HG03571 (cell line): Measurements from ENCODE around the gene KAT8.
"Not testable (repeated sequence)": the region's sequence is repeated elsewhere in the genome, so short reads cannot be mapped to it uniquely, and the experiment has no call there.

Source experiments
- ATAC-seq: cut with Tn5 transposase; IDR thresholded peaks from one replicate; pipeline ENCODE4 v1.9.1; 2021; ENCODE audit not compliant: unreplicated experiment

Gene KAT8

GRCh38 chr16:31083556-31083955, 33.9 kb upstream of the KAT8 start:
- ATAC-seq = no peak

- ATAC-seq = no peak
Measured at GRCh38 chr16:31083981-31084380, 33.5 kb upstream of the KAT8 start.

GRCh38 chr16:31084584-31085302, 32.7 kb upstream of the KAT8 start:
- no peak for ATAC-seq

GRCh38 chr16:31085411-31085810, 32.1 kb upstream of the KAT8 start:
- ATAC-seq = no peak

- no peak for ATAC-seq
Measured at GRCh38 chr16:31085873-31086628, 31.4 kb upstream of the KAT8 start.

- no peak for ATAC-seq
Measured at GRCh38 chr16:31086629-31086906, 30.9 kb upstream of the KAT8 start.

- no peak for ATAC-seq
Measured at GRCh38 chr16:31087481-31087880, 30.0 kb upstream of the KAT8 start.

GRCh38 chr16:31087971-31088370, 29.5 kb upstream of the KAT8 start:
- no peak for ATAC-seq

- ATAC-seq = no peak
Measured at GRCh38 chr16:31088459-31089183, 28.8 kb upstream of the KAT8 start, which contains the start of gene PRSS53. PRSS53 (minus strand) TSS chr16:31088943; CDS start chr16:31088809, 134 bp downstream.

- ATAC-seq = no peak
Measured at GRCh38 chr16:31089199-31089598, 28.3 kb upstream of the KAT8 start.

GRCh38 chr16:31090540-31090939, 26.9 kb upstream of the KAT8 start:
- no peak for ATAC-seq

- no peak for ATAC-seq
Measured at GRCh38 chr16:31092330-31092729, 25.1 kb upstream of the KAT8 start.

- ATAC-seq = no peak
Measured at GRCh38 chr16:31093132-31093703, 24.2 kb upstream of the KAT8 start.

- no peak for ATAC-seq
Measured at GRCh38 chr16:31094088-31094423, 23.4 kb upstream of the KAT8 start.

GRCh38 chr16:31094424-31095120, 22.9 kb upstream of the KAT8 start, which contains the start of gene VKORC1:
VKORC1 (minus strand) TSS chr16:31094797; CDS start chr16:31094729, 68 bp downstream.
- ATAC-seq = peak; percentile 84

GRCh38 chr16:31099860-31100638, 17.4 kb upstream of the KAT8 start:
- ATAC-seq = no peak

- ATAC-seq = not testable (repeated sequence)
Measured at GRCh38 chr16:31100876-31101641, 16.4 kb upstream of the KAT8 start.

GRCh38 chr16:31105677-31106213, 11.7 kb upstream of the KAT8 start:
- no peak for ATAC-seq
